GM12878 (cell line): ENCODE results near the gene GPR171. TPM values are rescaled to one million over a fixed set of nuclear protein-coding genes. Genes with fewer than 3 reads are reported as not detected.
A peak's percentile ranks its signal among the peaks of the same experiment; 100 is the strongest.

Experiments used
- ATAC-seq: fragments of 200-7000 bp; cut with Tn5 transposase; 3 replicates; pipeline ENCODE4 v1.9.1; 2020; ENCODE audit warnings: mild to moderate bottlenecking, moderate library complexity
- BruUV-seq: library from RNA; stranded (reverse); fragments of 400-500 nt; replicated peaks from 2 replicates; lab custom pipeline; 2021; lab: Mats Ljungman, UMichigan
- CTCF ChIA-PET: fragments of 300-600 bp; sonication (Branson Sonifier 250); formaldehyde crosslinking; extraction: SDS; loops from one replicate; lab custom pipeline; 2021; ENCODE audit warnings: inconsistent platforms; lab: Yijun Ruan, JAX
- POLR2A ChIA-PET: fragments of 350-600 bp; formaldehyde crosslinking; extraction: SDS; loops from one replicate; lab custom pipeline; 2021; ENCODE audit warnings: inconsistent platforms; lab: Charles Lee
- RAD21 ChIA-PET: fragments of 300-600 bp; sonication (Branson Sonifier 250); formaldehyde crosslinking; loops from one replicate; lab custom pipeline; 2023; ENCODE audit warnings: antibody characterized with exemption; ENCODE audit not compliant: unreplicated experiment; lab: Charles Lee
- SMC1A ChIA-PET: fragments of 300-600 bp; sonication (Branson Sonifier 250); formaldehyde crosslinking; loops from one replicate; lab custom pipeline; 2023; ENCODE audit not compliant: unreplicated experiment, uncharacterized antibody; lab: Charles Lee
- DNase-seq: peaks from one replicate; pipeline ENCODE4 v3.0.0-alpha.2; 2011; ENCODE audit warnings: low read depth, low spot score
- FAIRE-seq: peaks from 3 replicates; lab custom pipeline; 2011; peaks lifted over from hg19 to GRCh38; lab: Jason Lieb, UNC
- H2AFZ ChIP-seq: 2 replicates; pipeline ENCODE4 v1.6.0; 2011; ENCODE audit warnings: low read depth, low read length, control low read depth; ENCODE audit not compliant: control insufficient read depth
- H3K27ac ChIP-seq: 2 replicates; pipeline ENCODE4 v1.5.1; 2011; ENCODE audit warnings: control low read depth; ENCODE audit not compliant: control insufficient read depth, insufficient read depth
- H3K27me3 ChIP-seq, 2 experiments: replicated peaks in 1 of 2; 2 replicates each; pipeline versions ENCODE4 v1.6.0 to v1.6.1; 2011; ENCODE audit warnings: low read length in 1 of 2; ENCODE audit not compliant: control insufficient read depth in 2 of 2, insufficient read depth in 2 of 2
- H3K36me3 ChIP-seq, 2 experiments: 2 replicates each; pipeline ENCODE4 v1.5.1; 2011; ENCODE audit warnings: low read length in 1 of 2; ENCODE audit not compliant: control insufficient read depth in 2 of 2, insufficient read depth in 2 of 2
- H3K4me1 ChIP-seq: 2 replicates; pipeline ENCODE4 v1.6.1; 2011; ENCODE audit warnings: mild to moderate bottlenecking, low read length, moderate library complexity, mixed read lengths; ENCODE audit not compliant: control insufficient read depth, insufficient read depth
- H3K4me2 ChIP-seq: 2 replicates; pipeline ENCODE4 v1.6.0; 2011; ENCODE audit warnings: control low read depth; ENCODE audit not compliant: control insufficient read depth, insufficient read depth
- H3K4me3 ChIP-seq: fragments of 200-600 bp; sonication (generic); 2 replicates; pipeline ENCODE4 v1.5.1; 2016
- H3K79me2 ChIP-seq: 2 replicates; pipeline ENCODE4 v1.6.0; 2011; ENCODE audit warnings: low read length; ENCODE audit not compliant: control insufficient read depth, insufficient read depth
- H3K9ac ChIP-seq: 2 replicates; pipeline ENCODE4 v1.8.0; 2011; ENCODE audit warnings: low read length, control low read depth, mixed read lengths; ENCODE audit not compliant: control insufficient read depth, insufficient read depth
- H3K9me3 ChIP-seq: replicated peaks from 3 replicates; pipeline ENCODE4 v1.5.1; 2011; ENCODE audit warnings: mild to moderate bottlenecking, low read length; ENCODE audit not compliant: control insufficient read depth, insufficient read depth
- H4K20me1 ChIP-seq: 2 replicates; pipeline ENCODE4 v1.6.0; 2011; ENCODE audit not compliant: control insufficient read depth, insufficient read depth
- HDGF ChIP-seq: fragments of 450-650 bp; IDR thresholded peaks from 2 replicates; pipeline ENCODE4 v1.6.1; 2016; ENCODE audit warnings: antibody characterized with exemption
- IRF3 ChIP-seq: fragments of 450-650 bp; IDR thresholded peaks from 2 replicates; pipeline ENCODE4 v1.6.1; 2014; ENCODE audit warnings: mild to moderate bottlenecking
- SIX5 ChIP-seq: IDR thresholded peaks from 2 replicates; pipeline ENCODE4 v1.6.1; 2011; ENCODE audit warnings: mild to moderate bottlenecking, low read depth, low read length, moderate library complexity; ENCODE audit not compliant: severe bottlenecking
- SMAD5 ChIP-seq: IDR thresholded peaks from 2 replicates; pipeline ENCODE4 v1.6.1; 2016; ENCODE audit warnings: antibody characterized with exemption, low read depth
- SP1 ChIP-seq: IDR thresholded peaks from one replicate; pipeline ENCODE4 v1.6.1; 2011; ENCODE audit warnings: low read depth, low read length
- SREBF1 ChIP-seq: IDR thresholded peaks from 2 replicates; pipeline ENCODE4 v1.6.1; 2012; ENCODE audit warnings: mild to moderate bottlenecking, low read length
- STAT1 ChIP-seq: fragments of 450-650 bp; conservative IDR thresholded peaks from 2 replicates; pipeline ENCODE4 v1.6.1; 2014; ENCODE audit warnings: antibody characterized with exemption, mild to moderate bottlenecking
- TBL1XR1 ChIP-seq: IDR thresholded peaks from 2 replicates; pipeline ENCODE4 v1.6.1; 2012; ENCODE audit warnings: low read depth, low read length, improper control_type of control experiment
- YBX1 ChIP-seq: fragments of 450-650 bp; IDR thresholded peaks from 2 replicates; pipeline ENCODE4 v1.6.1; 2016; ENCODE audit warnings: antibody characterized with exemption
- ZBED1 ChIP-seq: IDR thresholded peaks from 2 replicates; pipeline ENCODE4 v1.6.1; 2016; ENCODE audit warnings: borderline replicate concordance
- ZNF24 ChIP-seq: fragments of 450-650 bp; IDR thresholded peaks from 2 replicates; pipeline ENCODE4 v1.6.1; 2017; ENCODE audit warnings: antibody characterized with exemption, mild to moderate bottlenecking
- ZNF592 ChIP-seq: fragments of 450-650 bp; IDR thresholded peaks from 2 replicates; pipeline ENCODE4 v1.6.1; 2017; ENCODE audit warnings: mild to moderate bottlenecking, moderate library complexity
- WGBS: methylation state at CpG from one replicate; pipeline ENCODE4 v1.1.6; 2016; ENCODE audit warnings: low lambda C conversion rate; ENCODE audit not compliant: insufficient replicate concordance, insufficient coverage; ENCODE audit errors: missing lambda C conversion rate; 5-methylcytosine and 5-hydroxymethylcytosine counted together
- in situ Hi-C: fragments of 300-500 bp; cut with MboI; formaldehyde crosslinking; loops from 9 replicates; pipeline ENCODE4 v1.14.3; 2018; ENCODE audit warnings: mixed read lengths
- intact Hi-C: fragments of 100-400 bp; cut with micrococcal nuclease; formaldehyde crosslinking; loops from one replicate; pipeline ENCODE4 v1.14.2; 2022; ENCODE audit not compliant: unreplicated experiment
- polyA plus RNA-seq, 11 experiments: library from polyadenylated mRNA; depleted of rRNA in 4 of 11; unstranded in 6 of 11; stranded (reverse) in 5 of 11; fragments of >200 nt; fragmentation: Nextera tagmentation in 4 of 11; fragmentation: Illumina TruSeq in 1 of 11; extraction: Ambion mirVana in 4 of 11; extraction: Trizol in 1 of 11; gene quantifications; 1 replicate in 1 of 11; 2 replicates in 10 of 11; pipeline versions ENCODE4 v1.2.1 to v1.2.3, GENCODE V29; 2011 to 2016; ENCODE audit warnings: inconsistent platforms in 2 of 11, missing spikeins in 2 of 11, low read depth in 1 of 11
- total RNA-seq, 4 experiments: library from RNA; depleted of rRNA in 3 of 4; stranded (reverse); fragments of >200 nt in 3 of 4; fragmentation: Illumina TruSeq in 1 of 4; extraction: Trizol in 1 of 4; gene quantifications; 2 replicates each; pipeline versions ENCODE4 v1.2.1 to v1.2.3, GENCODE V29; 2013 to 2021
- TF ChIP-seq, protein P1 (sequence below): fragments of 450-650 bp; IDR thresholded peaks from 2 replicates; pipeline ENCODE4 v1.6.1; 2016; ENCODE audit warnings: mild to moderate bottlenecking, moderate library complexity, borderline replicate concordance
- TF ChIP-seq, protein P2 (sequence below): IDR thresholded peaks from 2 replicates; pipeline ENCODE4 v1.6.1; 2011; ENCODE audit warnings: borderline replicate concordance, low read depth, mild to moderate bottlenecking, moderate library complexity, mixed read lengths, low read length; ENCODE audit not compliant: insufficient read depth; ENCODE audit errors: extremely low read length

The GPR171 gene
- total and polyA plus RNA-seq, 10 of the 15 experiments (the other 5 are each of a cell fraction or from before 2014, with no cell fraction given): 0.05 to 0.07 TPM; not detected in 8

DNA sequence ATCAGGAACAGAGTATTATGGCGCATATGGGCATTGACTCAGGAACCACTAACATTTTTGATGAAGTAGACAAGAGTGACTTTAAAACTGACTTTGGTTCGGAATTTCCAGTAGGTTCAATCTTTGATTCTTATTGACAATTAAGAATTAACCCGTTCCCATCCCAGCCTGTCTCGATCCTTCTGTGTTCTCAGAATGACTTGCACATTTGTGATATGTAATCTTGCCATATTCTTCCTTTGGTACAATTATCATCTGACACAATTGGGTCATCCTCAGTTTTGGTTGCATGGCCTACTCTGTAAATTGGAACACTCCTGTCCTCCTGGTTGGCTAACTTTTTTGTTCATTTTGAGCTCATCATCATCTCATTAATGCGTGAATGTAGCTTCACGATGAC, 10.5 kb downstream of the GPR171 start:
- H3K27me3 ChIP-seq: no peaks in the 10 kb centered on the region; a peak in 1 of 4 replicates
- CTCF ChIA-PET: interaction anchor here (0.6 to 1.6 kb wide), 5 partner anchors 9 to 1422 kb away, joined by 3 to 4 read pairs (median 3); no protein-coding TSS in a partner anchor
- 72% methylated on average over 6 of the region's 6 CpGs for WGBS
- POLR2A ChIA-PET: no interaction called here
- no peaks in the 10 kb centered on the region for H3K9me3 ChIP-seq
- no peak for ATAC-seq
- no peaks in the 10 kb centered on the region for H3K79me2 ChIP-seq
- DNase-seq: no peak
- no peak overlapping the region for H3K27ac ChIP-seq
- BruUV-seq: no TSS peak
- H4K20me1 ChIP-seq: no peaks in the 10 kb centered on the region
- intact Hi-C loops: no loop called here
- no peak overlapping the region for H3K4me3 ChIP-seq
- no peaks in the 10 kb centered on the region for H3K36me3 ChIP-seq
- SMC1A ChIA-PET: interaction anchor here (0.6 to 1.0 kb wide), 2 partner anchors 11 to 18 kb away, joined by 3 read pairs; no protein-coding TSS in a partner anchor
- no peaks in the 10 kb centered on the region for H3K4me1 ChIP-seq
- RAD21 ChIA-PET: interaction anchor here (1.0 kb wide), 1 partner anchor 25 kb away, joined by 3 read pairs; no protein-coding TSS in a partner anchor
- in situ Hi-C loops: no loop called here
- H3K4me2 ChIP-seq: no peak overlapping the region
- peak; percentile 13 for FAIRE-seq
- no peak overlapping the region for H3K9ac ChIP-seq
- H2AFZ ChIP-seq: no peak overlapping the region
- no peak for TF ChIP-seq SMAD5
- TF ChIP-seq ZBED1: no peak
- TF ChIP-seq YBX1: no peak
- TF ChIP-seq SP1: no peak
- TF ChIP-seq HDGF: no peak
- TF ChIP-seq TBL1XR1: no peak
- TF ChIP-seq SREBF1: no peak
- TF ChIP-seq, protein P1, sequence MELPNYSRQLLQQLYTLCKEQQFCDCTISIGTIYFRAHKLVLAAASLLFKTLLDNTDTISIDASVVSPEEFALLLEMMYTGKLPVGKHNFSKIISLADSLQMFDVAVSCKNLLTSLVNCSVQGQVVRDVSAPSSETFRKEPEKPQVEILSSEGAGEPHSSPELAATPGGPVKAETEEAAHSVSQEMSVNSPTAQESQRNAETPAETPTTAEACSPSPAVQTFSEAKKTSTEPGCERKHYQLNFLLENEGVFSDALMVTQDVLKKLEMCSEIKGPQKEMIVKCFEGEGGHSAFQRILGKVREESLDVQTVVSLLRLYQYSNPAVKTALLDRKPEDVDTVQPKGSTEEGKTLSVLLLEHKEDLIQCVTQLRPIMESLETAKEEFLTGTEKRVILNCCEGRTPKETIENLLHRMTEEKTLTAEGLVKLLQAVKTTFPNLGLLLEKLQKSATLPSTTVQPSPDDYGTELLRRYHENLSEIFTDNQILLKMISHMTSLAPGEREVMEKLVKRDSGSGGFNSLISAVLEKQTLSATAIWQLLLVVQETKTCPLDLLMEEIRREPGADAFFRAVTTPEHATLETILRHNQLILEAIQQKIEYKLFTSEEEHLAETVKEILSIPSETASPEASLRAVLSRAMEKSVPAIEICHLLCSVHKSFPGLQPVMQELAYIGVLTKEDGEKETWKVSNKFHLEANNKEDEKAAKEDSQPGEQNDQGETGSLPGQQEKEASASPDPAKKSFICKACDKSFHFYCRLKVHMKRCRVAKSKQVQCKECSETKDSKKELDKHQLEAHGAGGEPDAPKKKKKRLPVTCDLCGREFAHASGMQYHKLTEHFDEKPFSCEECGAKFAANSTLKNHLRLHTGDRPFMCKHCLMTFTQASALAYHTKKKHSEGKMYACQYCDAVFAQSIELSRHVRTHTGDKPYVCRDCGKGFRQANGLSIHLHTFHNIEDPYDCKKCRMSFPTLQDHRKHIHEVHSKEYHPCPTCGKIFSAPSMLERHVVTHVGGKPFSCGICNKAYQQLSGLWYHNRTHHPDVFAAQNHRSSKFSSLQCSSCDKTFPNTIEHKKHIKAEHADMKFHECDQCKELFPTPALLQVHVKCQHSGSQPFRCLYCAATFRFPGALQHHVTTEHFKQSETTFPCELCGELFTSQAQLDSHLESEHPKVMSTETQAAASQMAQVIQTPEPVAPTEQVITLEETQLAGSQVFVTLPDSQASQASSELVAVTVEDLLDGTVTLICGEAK: no peak
- TF ChIP-seq STAT1: no peak
- no peak for TF ChIP-seq SIX5
- TF ChIP-seq, protein P2, sequence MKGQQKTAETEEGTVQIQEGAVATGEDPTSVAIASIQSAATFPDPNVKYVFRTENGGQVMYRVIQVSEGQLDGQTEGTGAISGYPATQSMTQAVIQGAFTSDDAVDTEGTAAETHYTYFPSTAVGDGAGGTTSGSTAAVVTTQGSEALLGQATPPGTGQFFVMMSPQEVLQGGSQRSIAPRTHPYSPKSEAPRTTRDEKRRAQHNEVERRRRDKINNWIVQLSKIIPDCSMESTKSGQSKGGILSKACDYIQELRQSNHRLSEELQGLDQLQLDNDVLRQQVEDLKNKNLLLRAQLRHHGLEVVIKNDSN: no peak
- no peak for TF ChIP-seq ZNF592
- no peak for TF ChIP-seq IRF3
- TF ChIP-seq ZNF24: no peak
